KOPT-K1 (cell line): ENCODE measurements around the gene LAMB2.

ENCODE experiments used
- H3K27ac ChIP-seq: fragments of 200-600 bp; sonication (generic); 2 replicates; pipeline ENCODE4 v1.5.1; 2016; ENCODE audit warnings: antibody characterized with exemption, mild to moderate bottlenecking, low read depth, low read length; ENCODE audit not compliant: poor library complexity, severe bottlenecking
- H3K36me3 ChIP-seq: fragments of 200-600 bp; sonication (generic); 2 replicates; pipeline ENCODE4 v1.5.1; 2017; ENCODE audit warnings: antibody characterized with exemption, mild to moderate bottlenecking, low read length, moderate library complexity; ENCODE audit not compliant: insufficient read depth
- H3K9me3 ChIP-seq: fragments of 200-600 bp; sonication (generic); 2 replicates; pipeline ENCODE4 v1.5.1; 2017; ENCODE audit warnings: antibody characterized with exemption, low read length, mild to moderate bottlenecking; ENCODE audit not compliant: insufficient read depth, poor library complexity, severe bottlenecking

The LAMB2 gene

DNA sequence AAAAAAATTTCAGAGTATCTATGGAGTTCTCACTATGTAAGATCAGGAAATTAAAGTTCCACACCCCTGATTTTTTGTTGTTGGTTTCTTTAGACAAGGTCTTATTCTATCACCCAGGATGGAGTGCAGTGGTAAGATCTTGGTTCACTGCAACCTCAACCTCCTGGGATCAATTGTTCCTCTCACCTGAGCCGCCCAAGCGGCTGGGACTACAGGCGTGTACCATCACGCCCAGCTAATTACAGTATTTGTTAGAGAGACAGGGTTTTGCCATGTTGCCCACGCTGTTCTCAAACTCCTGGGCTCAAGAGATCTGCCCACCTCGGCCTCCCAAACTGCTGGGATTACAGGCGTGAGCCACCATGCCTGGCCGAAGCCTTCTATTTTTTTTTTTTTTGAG is 51.4 kb downstream of the LAMB2 start:
- Histone ChIP-seq H3K9me3 (no peaks in the 10 kb centered on the region), H3K36me3 (peaks cover 62% of the 10 kb centered on the region), H3K27ac (no peak overlapping the region)

GRCh38 chr3:49079270-49079669 is 53.6 kb downstream of the LAMB2 start:
- H3K9me3 ChIP-seq: no peaks in the 10 kb centered on the region
- H3K36me3 ChIP-seq: peaks cover 76% of the 10 kb centered on the region
- H3K27ac ChIP-seq: no peak overlapping the region

DNA sequence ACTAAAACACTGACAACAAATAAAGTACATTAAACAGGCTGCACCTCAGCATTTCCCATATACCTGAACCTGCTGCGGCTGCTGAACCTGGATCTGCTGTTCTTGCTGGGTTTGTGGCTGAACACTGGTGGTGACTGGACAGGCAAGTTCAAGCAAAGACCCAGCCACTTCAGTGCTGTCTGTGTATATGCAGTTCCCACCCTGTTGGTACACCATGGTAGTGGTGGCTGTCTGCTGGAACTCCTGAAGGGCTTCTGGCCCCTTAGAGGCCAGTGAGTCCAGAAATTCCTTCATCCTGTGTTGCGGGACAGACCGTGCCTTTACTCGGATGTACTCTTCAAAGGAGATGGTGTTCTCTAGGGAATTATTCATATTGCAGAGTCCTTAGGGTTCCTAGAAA is 56.2 kb downstream of the LAMB2 start:
- Histone ChIP-seq H3K27ac (no peak overlapping the region), H3K9me3 (no peaks in the 10 kb centered on the region), H3K36me3 (peaks cover 87% of the 10 kb centered on the region)

DNA sequence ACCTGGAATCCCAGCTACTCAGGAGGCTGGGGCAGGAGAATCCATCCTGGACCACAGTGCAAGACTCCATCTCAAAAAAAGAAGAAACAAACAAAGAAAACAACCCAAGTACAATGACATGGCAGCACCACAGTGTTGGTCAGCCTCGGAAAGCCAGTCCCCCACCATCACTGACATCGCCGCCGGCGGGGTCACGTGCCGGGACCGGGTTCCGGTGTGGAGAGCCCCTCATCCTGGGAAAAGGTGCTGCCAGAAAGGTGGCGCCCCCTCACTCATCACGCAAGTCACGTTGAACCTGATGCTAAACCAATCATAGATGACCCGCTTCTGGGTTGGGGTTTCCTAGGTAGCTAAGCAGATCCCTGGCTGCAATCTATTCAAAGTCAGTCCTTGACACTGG is 56.7 kb downstream of the LAMB2 start:
- H3K36me3 ChIP-seq: peaks cover 88% of the 10 kb centered on the region
- no peak overlapping the region for H3K27ac ChIP-seq
- no peaks in the 10 kb centered on the region for H3K9me3 ChIP-seq
